Measurements from ENCODE around the gene TAGLN2. TPM values are rescaled to one million over a fixed set of nuclear protein-coding genes. Genes with fewer than 3 reads are reported as not detected.

Gene TAGLN2
- total and polyA plus RNA-seq, 9 of the 15 experiments (the other 6 are each of a cell fraction or from before 2014, with no cell fraction given) = 192 to 683 (median 455) TPM

DNA sequence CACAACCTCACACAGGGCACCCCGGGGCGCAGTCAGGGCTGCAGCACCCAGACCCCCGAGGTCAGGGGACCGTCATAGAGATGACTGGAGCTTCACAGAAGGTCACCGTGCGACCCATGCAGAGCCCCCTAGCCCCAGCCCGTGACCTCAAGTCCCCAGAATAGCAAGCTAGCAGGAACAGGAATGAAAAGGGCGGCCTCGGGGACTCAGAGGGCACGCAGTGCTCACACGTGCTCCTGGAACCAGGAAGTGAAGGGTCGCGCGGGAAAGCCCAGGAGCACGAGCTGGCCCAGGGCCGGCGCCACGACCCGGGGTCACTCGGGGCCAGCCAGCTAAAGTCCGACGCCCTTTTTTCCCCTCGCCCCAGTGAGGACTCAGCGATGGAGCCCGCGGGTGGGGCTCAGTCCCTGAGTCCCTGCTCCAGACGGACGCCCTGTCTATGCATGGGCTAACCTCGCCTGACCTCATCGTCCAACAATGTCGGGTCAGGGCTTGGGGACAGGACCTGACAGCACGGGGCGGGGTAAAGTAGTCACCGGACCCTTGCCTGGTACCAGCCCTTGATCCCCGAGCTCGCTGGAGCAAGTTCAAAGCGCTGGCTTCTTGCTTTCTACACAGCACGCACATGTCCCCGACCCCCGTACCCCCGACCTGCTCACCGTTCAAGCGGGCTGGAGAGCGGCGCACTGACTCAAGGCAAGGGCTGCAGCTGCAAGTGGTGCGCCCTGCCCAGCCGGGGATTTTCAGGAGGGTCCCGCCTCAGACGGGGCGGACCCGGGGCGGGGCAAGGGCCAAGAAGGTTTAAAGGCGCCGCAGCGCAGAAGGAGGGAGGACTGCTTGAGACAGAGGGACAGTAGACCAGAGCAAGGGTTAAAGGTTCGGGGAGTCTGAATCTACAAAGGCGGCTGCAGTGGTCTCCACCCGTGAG lies at the start of gene TAGLN2 (continued):
- TF ChIP-seq, protein P1, sequence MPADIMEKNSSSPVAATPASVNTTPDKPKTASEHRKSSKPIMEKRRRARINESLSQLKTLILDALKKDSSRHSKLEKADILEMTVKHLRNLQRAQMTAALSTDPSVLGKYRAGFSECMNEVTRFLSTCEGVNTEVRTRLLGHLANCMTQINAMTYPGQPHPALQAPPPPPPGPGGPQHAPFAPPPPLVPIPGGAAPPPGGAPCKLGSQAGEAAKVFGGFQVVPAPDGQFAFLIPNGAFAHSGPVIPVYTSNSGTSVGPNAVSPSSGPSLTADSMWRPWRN (IDR thresholded peaks at IDR 0.05; ENCODE audit: low read depth) = no peak
- TF ChIP-seq RB1 (IDR thresholded peaks at IDR 0.05; ENCODE audit: low read depth) = peak; percentile 9; the same call in 1 of the 2 replicates
- TF ChIP-seq, protein P2, sequence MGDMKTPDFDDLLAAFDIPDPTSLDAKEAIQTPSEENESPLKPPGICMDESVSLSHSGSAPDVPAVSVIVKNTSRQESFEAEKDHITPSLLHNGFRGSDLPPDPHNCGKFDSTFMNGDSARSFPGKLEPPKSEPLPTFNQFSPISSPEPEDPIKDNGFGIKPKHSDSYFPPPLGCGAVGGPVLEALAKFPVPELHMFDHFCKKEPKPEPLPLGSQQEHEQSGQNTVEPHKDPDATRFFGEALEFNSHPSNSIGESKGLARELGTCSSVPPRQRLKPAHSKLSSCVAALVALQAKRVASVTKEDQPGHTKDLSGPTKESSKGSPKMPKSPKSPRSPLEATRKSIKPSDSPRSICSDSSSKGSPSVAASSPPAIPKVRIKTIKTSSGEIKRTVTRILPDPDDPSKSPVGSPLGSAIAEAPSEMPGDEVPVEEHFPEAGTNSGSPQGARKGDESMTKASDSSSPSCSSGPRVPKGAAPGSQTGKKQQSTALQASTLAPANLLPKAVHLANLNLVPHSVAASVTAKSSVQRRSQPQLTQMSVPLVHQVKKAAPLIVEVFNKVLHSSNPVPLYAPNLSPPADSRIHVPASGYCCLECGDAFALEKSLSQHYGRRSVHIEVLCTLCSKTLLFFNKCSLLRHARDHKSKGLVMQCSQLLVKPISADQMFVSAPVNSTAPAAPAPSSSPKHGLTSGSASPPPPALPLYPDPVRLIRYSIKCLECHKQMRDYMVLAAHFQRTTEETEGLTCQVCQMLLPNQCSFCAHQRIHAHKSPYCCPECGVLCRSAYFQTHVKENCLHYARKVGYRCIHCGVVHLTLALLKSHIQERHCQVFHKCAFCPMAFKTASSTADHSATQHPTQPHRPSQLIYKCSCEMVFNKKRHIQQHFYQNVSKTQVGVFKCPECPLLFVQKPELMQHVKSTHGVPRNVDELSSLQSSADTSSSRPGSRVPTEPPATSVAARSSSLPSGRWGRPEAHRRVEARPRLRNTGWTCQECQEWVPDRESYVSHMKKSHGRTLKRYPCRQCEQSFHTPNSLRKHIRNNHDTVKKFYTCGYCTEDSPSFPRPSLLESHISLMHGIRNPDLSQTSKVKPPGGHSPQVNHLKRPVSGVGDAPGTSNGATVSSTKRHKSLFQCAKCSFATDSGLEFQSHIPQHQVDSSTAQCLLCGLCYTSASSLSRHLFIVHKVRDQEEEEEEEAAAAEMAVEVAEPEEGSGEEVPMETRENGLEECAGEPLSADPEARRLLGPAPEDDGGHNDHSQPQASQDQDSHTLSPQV (IDR thresholded peaks at IDR 0.05) = peak; percentile 73
- no peak for TF ChIP-seq HOMEZ (CRISPR knock-in tag; IDR thresholded peaks at IDR 0.05)
- no peak for TF ChIP-seq JUN (IDR thresholded peaks at IDR 0.05; ENCODE audit: borderline replicate concordance, low read depth, low read length)
- peak; percentile 70 for TF ChIP-seq JUN (CRISPR knock-in tag; IDR thresholded peaks at IDR 0.05; ENCODE audit: borderline replicate concordance)
- TF ChIP-seq MNT (conservative IDR thresholded peaks at IDR 0.05) = peak; percentile 88 to 90
- TF ChIP-seq ZNF518B (CRISPR knock-in tag; IDR thresholded peaks at IDR 0.05) = no peak
- peak; percentile 95 for TF ChIP-seq MYC (IDR thresholded peaks at IDR 0.05; ENCODE audit: low read depth, low read length)
- peak; percentile 90 for TF ChIP-seq MYC (CRISPR knock-in tag; IDR thresholded peaks at IDR 0.05; ENCODE audit: borderline replicate concordance, low read depth)
- TF ChIP-seq, protein P3, sequence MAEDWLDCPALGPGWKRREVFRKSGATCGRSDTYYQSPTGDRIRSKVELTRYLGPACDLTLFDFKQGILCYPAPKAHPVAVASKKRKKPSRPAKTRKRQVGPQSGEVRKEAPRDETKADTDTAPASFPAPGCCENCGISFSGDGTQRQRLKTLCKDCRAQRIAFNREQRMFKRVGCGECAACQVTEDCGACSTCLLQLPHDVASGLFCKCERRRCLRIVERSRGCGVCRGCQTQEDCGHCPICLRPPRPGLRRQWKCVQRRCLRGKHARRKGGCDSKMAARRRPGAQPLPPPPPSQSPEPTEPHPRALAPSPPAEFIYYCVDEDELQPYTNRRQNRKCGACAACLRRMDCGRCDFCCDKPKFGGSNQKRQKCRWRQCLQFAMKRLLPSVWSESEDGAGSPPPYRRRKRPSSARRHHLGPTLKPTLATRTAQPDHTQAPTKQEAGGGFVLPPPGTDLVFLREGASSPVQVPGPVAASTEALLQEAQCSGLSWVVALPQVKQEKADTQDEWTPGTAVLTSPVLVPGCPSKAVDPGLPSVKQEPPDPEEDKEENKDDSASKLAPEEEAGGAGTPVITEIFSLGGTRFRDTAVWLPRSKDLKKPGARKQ (CRISPR knock-in tag; IDR thresholded peaks at IDR 0.05) = no peak
